Measurements from ENCODE around the gene CATSPER1. TPM values are rescaled to one million over a fixed set of nuclear protein-coding genes. Genes with fewer than 3 reads are reported as not detected.

Gene CATSPER1
- total RNA-seq, 4 donors from 2014 or later: 0.87 TPM; not detected in 3

GRCh38 chr11:65981972-65982823 is 44.1 kb downstream of the CATSPER1 start:
- no peak overlapping the region for H3K27ac ChIP-seq
- peaks cover 0 to 43% (median 14%) of the 10 kb centered on the region in 3 donors for H3K36me3 ChIP-seq
- no peaks in the 10 kb centered on the region for H3K4me1 ChIP-seq
- 57 to 75% methylated on average over 10 to 16 of the region's 16 CpGs for WGBS, 2 donors
- TF ChIP-seq CTCF (IDR thresholded peaks at IDR 0.05) (no peak), EP300 (IDR thresholded peaks at IDR 0.05) (no peak), POLR2A (IDR thresholded peaks at IDR 0.05) (no peak)
- H3K9me3 ChIP-seq: no peaks in the 10 kb centered on the region
- no peaks in the 10 kb centered on the region for H3K27me3 ChIP-seq
- no peak overlapping the region for H3K4me3 ChIP-seq
- DNase-seq (ENCODE audit: low spot score in 2 of 2): no peak

- 68 to 71% methylated on average over 12 of the region's 12 CpGs for WGBS, 2 donors
- DNase-seq (ENCODE audit: low spot score in 2 of 2): no peak
Measured at GRCh38 chr11:65981101-65981740, 45.1 kb downstream of the CATSPER1 start.

GRCh38 chr11:65979261-65979759 is 47.0 kb downstream of the CATSPER1 start:
- Histone ChIP-seq H3K4me3 (no peak overlapping the region), H3K27me3 (no peaks in the 10 kb centered on the region), H3K4me1 (no peaks in the 10 kb centered on the region), H3K27ac (no peak overlapping the region), H3K36me3 (peaks cover 0 to 67% (median 26%) of the 10 kb centered on the region in 3 donors), H3K9me3 (no peaks in the 10 kb centered on the region)
- no peak for DNase-seq (ENCODE audit: low spot score in 2 of 2)
- WGBS, 2 donors: 78 to 93% methylated on average over 10 of the region's 10 CpGs
- TF ChIP-seq EP300 (IDR thresholded peaks at IDR 0.05) (no peak), POLR2A (IDR thresholded peaks at IDR 0.05) (no peak), CTCF (IDR thresholded peaks at IDR 0.05) (no peak)

More at GRCh38 chr11:65981101-65981740, 45.1 kb downstream of the CATSPER1 start:
- TF ChIP-seq CTCF (IDR thresholded peaks at IDR 0.05) (no peak), POLR2A (IDR thresholded peaks at IDR 0.05) (no peak), EP300 (IDR thresholded peaks at IDR 0.05) (no peak)
- Histone ChIP-seq H3K27ac (no peak overlapping the region), H3K27me3 (no peaks in the 10 kb centered on the region), H3K4me1 (no peaks in the 10 kb centered on the region), H3K36me3 (peaks cover 0 to 53% (median 21%) of the 10 kb centered on the region in 3 donors), H3K4me3 (no peak overlapping the region), H3K9me3 (no peaks in the 10 kb centered on the region)

- H3K4me1 ChIP-seq: no peaks in the 10 kb centered on the region
- no peaks in the 10 kb centered on the region for H3K9me3 ChIP-seq
- H3K27ac ChIP-seq: no peak overlapping the region
- no peak overlapping the region for H3K4me3 ChIP-seq
- peaks cover 1 to 65% (median 26%) of the 10 kb centered on the region in 3 donors for H3K36me3 ChIP-seq
- no peaks in the 10 kb centered on the region for H3K27me3 ChIP-seq
- no peak for TF ChIP-seq CTCF (IDR thresholded peaks at IDR 0.05)
- TF ChIP-seq EP300 (IDR thresholded peaks at IDR 0.05): no peak
- no peak for TF ChIP-seq POLR2A (IDR thresholded peaks at IDR 0.05)
- 91 to 92% methylated on average over 28 to 33 of the region's 34 CpGs for WGBS, 2 donors
- DNase-seq (ENCODE audit: low spot score in 2 of 2): no peak
Measured at GRCh38 chr11:65978391-65979238, 47.7 kb downstream of the CATSPER1 start.
